ENCODE results near the gene ACCSL.

- TF ChIP-seq ZFP3 (CRISPR knock-in tag; IDR thresholded peaks at IDR 0.05) (no peak), CSRNP3 (CRISPR knock-in tag; IDR thresholded peaks at IDR 0.05) (no peak), CREB5 (CRISPR knock-in tag; IDR thresholded peaks at IDR 0.05; ENCODE audit: low read depth) (no peak), POU6F1 (CRISPR knock-in tag; IDR thresholded peaks at IDR 0.05; ENCODE audit: borderline replicate concordance, low read depth) (no peak), ZFP30 (CRISPR knock-in tag; IDR thresholded peaks at IDR 0.05) (no peak), ESRRG (CRISPR knock-in tag; IDR thresholded peaks at IDR 0.05) (no peak), PATZ1 (CRISPR knock-in tag; IDR thresholded peaks at IDR 0.05; ENCODE audit: borderline replicate concordance) (no peak)
Observed at GRCh38 chr11:44031549-44031948, 16.2 kb upstream of the ACCSL start.
